Lower leg skin (tissue), 4 donors: Measurements from ENCODE around the gene MVB12B. TPM values are rescaled to one million over a fixed set of nuclear protein-coding genes. Genes with fewer than 3 reads are reported as not detected.

Experiments
- DNase-seq, 2 donors: peaks; one replicate each; pipeline ENCODE4 v3.0.0-alpha.2; 2019; ENCODE audit warnings: low spot score in 2 of 2
- H3K4me3 ChIP-seq: fragments of 200-600 bp; sonication (generic); 2 replicates; pipeline ENCODE4 v1.5.1; 2017; ENCODE audit warnings: mild to moderate bottlenecking, low read depth; ENCODE audit not compliant: poor library complexity, severe bottlenecking
- CTCF ChIP-seq, 3 donors: fragments of 450-650 bp; IDR thresholded peaks; one replicate each; pipeline ENCODE4 v1.5.1; 2016; ENCODE audit warnings: antibody characterized with exemption in 3 of 3, mild to moderate bottlenecking in 3 of 3, moderate library complexity in 2 of 3
- POLR2A ChIP-seq, 2 donors: fragments of 450-650 bp; IDR thresholded peaks; one replicate each; pipeline ENCODE4 v1.6.1; 2016 to 2017; ENCODE audit warnings: antibody characterized with exemption in 2 of 2, mild to moderate bottlenecking in 1 of 2, moderate library complexity in 1 of 2
- WGBS, 2 donors: methylation state at CpG; one replicate each; pipeline ENCODE4 v1.1.5; 2018; 5-methylcytosine and 5-hydroxymethylcytosine counted together
- intact Hi-C: fragments of 100-400 bp; cut with DNase I; formaldehyde crosslinking; loops from one replicate; pipeline ENCODE4 v1.15.0; 2023; ENCODE audit warnings: low total_unique reads
- total RNA-seq, 4 donors: library from RNA; depleted of rRNA; stranded (reverse); fragments of >200 nt; gene quantifications; one replicate each; pipeline ENCODE4 v1.1.0, GENCODE V29; 2016

Gene MVB12B
- total RNA-seq, 4 donors from 2014 or later: 8.6 to 12.5 (median 10.9) TPM

- no peak overlapping the region for H3K4me3 ChIP-seq
- intact Hi-C loops: no loop called here
- peak in 1 of 2 donors; percentile 63 for DNase-seq
- WGBS, 2 donors: 96% methylated on average over 3 of the region's 3 CpGs
- no peak for TF ChIP-seq POLR2A (IDR thresholded peaks at IDR 0.05)
- no peak for TF ChIP-seq CTCF (IDR thresholded peaks at IDR 0.05)
Measured at GRCh38 chr9:126462617-126463016, 136.0 kb downstream of the MVB12B start.

GRCh38 chr9:126463426-126463825, 136.8 kb downstream of the MVB12B start:
- TF ChIP-seq POLR2A (IDR thresholded peaks at IDR 0.05): no peak
- no peak for TF ChIP-seq CTCF (IDR thresholded peaks at IDR 0.05)
- WGBS, 2 donors: 94 to 96% methylated on average over 2 of the region's 2 CpGs
- DNase-seq: peak in 1 of 2 donors; percentile 54
- intact Hi-C loops: no loop called here
- no peak overlapping the region for H3K4me3 ChIP-seq

- peak in 1 of 2 donors; percentile 26 for DNase-seq
- no peak overlapping the region for H3K4me3 ChIP-seq
- no peak for TF ChIP-seq POLR2A (IDR thresholded peaks at IDR 0.05)
- TF ChIP-seq CTCF (IDR thresholded peaks at IDR 0.05): no peak
- intact Hi-C loops: no loop called here
- 95 to 97% methylated on average over 11 of the region's 11 CpGs for WGBS, 2 donors
Measured at GRCh38 chr9:126464694-126465441, 138.2 kb downstream of the MVB12B start.

DNA sequence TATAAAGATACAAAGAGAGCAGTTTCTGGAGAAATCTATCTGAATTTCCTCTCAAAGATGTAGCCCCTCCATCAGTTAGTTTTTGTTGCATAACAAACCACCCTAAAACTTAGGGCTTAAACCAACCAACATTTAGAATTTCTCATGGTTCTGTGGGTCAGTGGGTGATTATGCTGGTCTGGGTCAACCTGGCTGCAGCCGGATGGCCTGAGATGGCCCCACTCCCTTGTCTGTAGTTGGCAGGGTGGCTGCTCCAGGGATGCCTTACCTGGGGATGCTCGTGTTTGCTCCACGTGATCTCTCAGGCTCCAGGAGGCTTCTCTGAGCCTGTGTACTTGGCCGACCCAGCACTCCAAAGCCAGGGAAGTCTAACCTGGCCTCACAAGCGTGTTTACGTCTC, 139.3 kb downstream of the MVB12B start:
- DNase-seq: peak in 1 of 2 donors; percentile 72
- no peak overlapping the region for H3K4me3 ChIP-seq
- WGBS, 2 donors: 94 to 98% methylated on average over 6 of the region's 6 CpGs
- no peak for TF ChIP-seq CTCF (IDR thresholded peaks at IDR 0.05)
- TF ChIP-seq POLR2A (IDR thresholded peaks at IDR 0.05): no peak
- intact Hi-C loops: no loop called here

GRCh38 chr9:126468141-126468825, 141.7 kb downstream of the MVB12B start:
- TF ChIP-seq POLR2A (IDR thresholded peaks at IDR 0.05): no peak
- no peak for TF ChIP-seq CTCF (IDR thresholded peaks at IDR 0.05)
- intact Hi-C loops: no loop called here
- peak; percentile 75 to 94 for DNase-seq
- H3K4me3 ChIP-seq: no peak overlapping the region
- 76 to 79% methylated on average over 14 of the region's 14 CpGs for WGBS, 2 donors
